Neutrophil (primary cell): ENCODE data around the gene CKLF.

Experiments
- H3K27ac ChIP-seq: fragments of 200-600 bp; sonication (generic); 2 replicates; pipeline ENCODE4 v1.5.1; 2016; ENCODE audit warnings: mild to moderate bottlenecking, moderate library complexity
- H3K27me3 ChIP-seq: fragments of 200-600 bp; sonication (generic); 2 replicates; pipeline ENCODE4 v1.6.0; 2016; ENCODE audit warnings: mild to moderate bottlenecking
- H3K36me3 ChIP-seq: fragments of 200-600 bp; sonication (generic); 2 replicates; pipeline ENCODE4 v1.5.1; 2017
- H3K4me1 ChIP-seq, 2 experiments: fragments of 200-600 bp in 1 of 2; sonication (generic) in 1 of 2; 1 replicate in 1 of 2; 2 replicates in 1 of 2; pipeline versions ENCODE4 v1.5.1 to v1.6.1; 2013 to 2016; ENCODE audit warnings: low read depth in 1 of 2, low read length in 1 of 2, mild to moderate bottlenecking in 1 of 2, moderate library complexity in 1 of 2; ENCODE audit not compliant: control insufficient read depth in 1 of 2, insufficient read depth in 1 of 2
- H3K4me3 ChIP-seq, 2 experiments: fragments of 200-600 bp in 1 of 2; sonication (generic) in 1 of 2; 1 replicate in 1 of 2; 2 replicates in 1 of 2; pipeline ENCODE4 v1.5.1; 2013 to 2016; ENCODE audit warnings: low read depth in 1 of 2, low read length in 1 of 2, mild to moderate bottlenecking in 1 of 2, moderate library complexity in 1 of 2
- H3K9me3 ChIP-seq: fragments of 200-600 bp; sonication (generic); 2 replicates; pipeline ENCODE4 v1.5.1; 2016
- TF ChIP-seq, protein P1 (sequence below): fragments of 200-600 bp; sonication (generic); IDR thresholded peaks from 2 replicates; pipeline ENCODE4 v1.5.1; 2016; ENCODE audit warnings: antibody characterized with exemption

Gene CKLF

DNA sequence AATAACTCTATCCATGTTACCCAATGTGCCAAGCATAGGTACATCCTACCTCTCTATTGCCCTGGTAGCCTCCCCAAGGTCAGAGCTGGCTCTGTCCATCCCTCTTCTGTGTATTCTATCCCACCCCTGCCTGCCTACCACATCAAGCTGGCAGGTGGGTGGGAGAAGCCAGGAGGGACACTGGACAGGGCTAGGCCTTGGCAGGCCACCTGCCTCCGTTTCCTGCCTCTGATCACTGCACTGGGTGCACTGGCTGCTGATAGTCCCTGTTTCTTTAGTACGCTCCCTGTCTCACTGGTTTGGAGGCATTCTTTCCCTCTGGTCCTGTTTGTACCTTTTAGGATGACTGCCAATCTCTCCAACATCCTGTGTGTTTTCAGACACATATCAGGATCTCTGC is 15.1 kb upstream of the CKLF start:
- Histone ChIP-seq H3K27ac (peak overlapping the region; percentile 27), H3K4me1 (peaks cover 17 to 20% of the 10 kb centered on the region in 2 experiments), H3K27me3 (no peaks in the 10 kb centered on the region), H3K9me3 (no peaks in the 10 kb centered on the region), H3K36me3 (peaks cover 7% of the 10 kb centered on the region), H3K4me3 (no peak overlapping the region)
- TF ChIP-seq, protein P1, sequence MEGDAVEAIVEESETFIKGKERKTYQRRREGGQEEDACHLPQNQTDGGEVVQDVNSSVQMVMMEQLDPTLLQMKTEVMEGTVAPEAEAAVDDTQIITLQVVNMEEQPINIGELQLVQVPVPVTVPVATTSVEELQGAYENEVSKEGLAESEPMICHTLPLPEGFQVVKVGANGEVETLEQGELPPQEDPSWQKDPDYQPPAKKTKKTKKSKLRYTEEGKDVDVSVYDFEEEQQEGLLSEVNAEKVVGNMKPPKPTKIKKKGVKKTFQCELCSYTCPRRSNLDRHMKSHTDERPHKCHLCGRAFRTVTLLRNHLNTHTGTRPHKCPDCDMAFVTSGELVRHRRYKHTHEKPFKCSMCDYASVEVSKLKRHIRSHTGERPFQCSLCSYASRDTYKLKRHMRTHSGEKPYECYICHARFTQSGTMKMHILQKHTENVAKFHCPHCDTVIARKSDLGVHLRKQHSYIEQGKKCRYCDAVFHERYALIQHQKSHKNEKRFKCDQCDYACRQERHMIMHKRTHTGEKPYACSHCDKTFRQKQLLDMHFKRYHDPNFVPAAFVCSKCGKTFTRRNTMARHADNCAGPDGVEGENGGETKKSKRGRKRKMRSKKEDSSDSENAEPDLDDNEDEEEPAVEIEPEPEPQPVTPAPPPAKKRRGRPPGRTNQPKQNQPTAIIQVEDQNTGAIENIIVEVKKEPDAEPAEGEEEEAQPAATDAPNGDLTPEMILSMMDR = no peak

DNA sequence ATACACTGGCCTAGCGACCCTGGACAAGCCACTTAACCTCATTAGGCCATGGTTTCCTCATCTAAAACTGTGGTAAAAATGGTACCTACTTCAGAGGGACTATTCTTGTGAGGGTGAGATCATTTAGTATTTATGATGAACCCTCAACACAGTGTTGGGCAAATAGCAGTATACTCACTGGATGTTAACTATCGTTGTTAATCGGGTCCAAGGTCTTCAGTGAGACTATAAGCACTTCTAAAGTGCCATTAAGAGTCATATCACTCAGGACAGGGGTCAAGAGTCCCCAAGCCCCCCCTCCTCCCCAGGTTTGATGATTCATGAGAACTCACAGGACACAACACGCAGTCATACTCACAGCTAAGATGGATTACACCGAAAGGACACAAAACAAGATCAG is 13.5 kb upstream of the CKLF start:
- no peaks in the 10 kb centered on the region for H3K27me3 ChIP-seq
- no peaks in the 10 kb centered on the region for H3K9me3 ChIP-seq
- TF ChIP-seq, protein P1 = no peak
- peaks cover 7% of the 10 kb centered on the region for H3K36me3 ChIP-seq
- peak overlapping the region; percentile 74 for H3K27ac ChIP-seq
- peaks cover 23 to 28% of the 10 kb centered on the region in 2 experiments for H3K4me1 ChIP-seq
- no peak overlapping the region for H3K4me3 ChIP-seq

DNA sequence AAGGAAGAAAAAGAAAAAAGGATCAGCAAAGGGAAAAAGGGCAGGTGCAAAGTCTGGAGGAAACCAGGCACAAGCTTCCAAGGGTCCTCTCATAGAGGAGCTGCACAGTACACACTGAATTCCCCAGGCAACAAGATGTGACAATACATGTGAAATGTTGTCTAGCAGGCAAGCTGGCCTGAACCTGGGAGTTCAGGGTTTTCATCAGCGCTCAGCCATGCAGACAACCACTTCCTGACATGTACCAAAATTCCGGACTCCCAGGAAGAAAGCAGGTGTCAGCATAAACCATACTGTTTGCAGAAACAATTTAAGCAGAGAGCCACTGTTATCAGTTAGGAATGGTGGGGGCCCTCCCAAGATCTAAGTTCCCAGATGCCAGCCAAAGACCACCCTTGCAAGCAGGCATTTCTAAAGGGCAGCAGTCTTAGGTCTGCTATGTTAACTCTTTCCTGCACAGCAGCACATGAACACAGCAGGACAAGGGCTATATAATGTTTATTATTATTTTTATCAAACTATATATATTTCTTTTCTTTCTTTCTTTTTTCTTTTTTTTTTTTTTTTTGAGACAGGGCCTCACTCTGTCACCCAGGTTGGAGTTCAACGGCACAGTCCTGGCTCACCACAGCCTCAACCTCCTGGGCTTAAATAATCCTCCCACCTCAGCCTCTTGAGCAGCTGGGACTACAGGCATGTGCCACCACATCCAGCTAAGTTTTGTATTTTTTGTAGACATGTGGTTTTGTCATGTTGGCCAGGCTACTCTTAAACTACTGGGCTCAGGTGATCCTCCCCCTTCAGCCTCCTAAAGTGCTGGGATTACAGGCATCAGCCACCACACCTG is 12.5 kb upstream of the CKLF start:
- no peak overlapping the region for H3K4me3 ChIP-seq
- peak overlapping the region; percentile 74 for H3K27ac ChIP-seq
- TF ChIP-seq, protein P1 = no peak
- H3K9me3 ChIP-seq = no peaks in the 10 kb centered on the region
- no peaks in the 10 kb centered on the region for H3K27me3 ChIP-seq
- H3K4me1 ChIP-seq = peaks cover 31 to 37% of the 10 kb centered on the region in 2 experiments
- peaks cover 7% of the 10 kb centered on the region for H3K36me3 ChIP-seq

DNA sequence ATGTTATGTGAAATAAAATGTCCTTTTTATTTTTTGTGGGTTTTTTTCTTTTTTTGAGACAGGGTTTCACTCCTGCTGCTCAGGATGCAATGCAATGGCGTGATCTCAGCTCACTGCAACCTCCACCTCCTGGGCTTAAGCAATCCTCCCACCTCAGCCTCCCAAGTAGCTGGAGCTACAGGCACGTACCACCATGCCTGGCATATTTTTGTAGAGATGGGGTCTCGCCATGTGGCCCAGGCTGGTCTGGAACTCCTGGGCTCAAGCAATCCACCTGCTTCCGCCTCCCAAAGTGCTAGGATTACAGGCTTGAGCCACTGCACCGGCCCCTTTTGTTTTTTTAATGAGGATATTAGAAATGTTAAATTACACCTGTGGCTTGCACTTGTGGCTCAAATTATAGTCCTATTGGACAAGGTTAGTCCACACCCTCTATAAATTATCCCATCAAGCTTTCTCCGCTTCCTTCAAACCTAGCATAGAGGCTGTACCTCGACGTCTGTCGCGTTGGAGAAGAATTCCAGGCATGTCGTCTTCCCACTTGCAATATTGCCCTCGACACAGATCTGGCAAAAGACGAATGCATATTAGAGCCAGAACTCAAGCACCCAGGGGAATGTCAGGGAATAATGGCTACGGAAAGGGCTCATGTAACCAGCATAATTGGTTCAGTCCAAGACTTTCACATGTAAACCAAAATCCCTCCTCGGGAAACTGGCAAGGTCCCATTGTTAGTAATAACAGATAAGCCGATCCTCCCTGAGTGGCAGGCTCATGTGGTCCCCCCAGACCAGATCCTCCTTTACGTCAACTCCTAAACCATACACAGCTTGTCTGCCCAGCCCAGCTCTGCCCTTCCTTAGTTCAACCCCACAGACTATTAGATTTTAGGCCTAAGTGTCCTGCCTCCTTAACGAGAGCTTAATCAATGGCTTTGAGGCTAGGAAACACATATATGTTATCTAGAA is 10.7 kb upstream of the CKLF start:
- Histone ChIP-seq H3K9me3 (no peaks in the 10 kb centered on the region), H3K27ac (no peak overlapping the region)

DNA sequence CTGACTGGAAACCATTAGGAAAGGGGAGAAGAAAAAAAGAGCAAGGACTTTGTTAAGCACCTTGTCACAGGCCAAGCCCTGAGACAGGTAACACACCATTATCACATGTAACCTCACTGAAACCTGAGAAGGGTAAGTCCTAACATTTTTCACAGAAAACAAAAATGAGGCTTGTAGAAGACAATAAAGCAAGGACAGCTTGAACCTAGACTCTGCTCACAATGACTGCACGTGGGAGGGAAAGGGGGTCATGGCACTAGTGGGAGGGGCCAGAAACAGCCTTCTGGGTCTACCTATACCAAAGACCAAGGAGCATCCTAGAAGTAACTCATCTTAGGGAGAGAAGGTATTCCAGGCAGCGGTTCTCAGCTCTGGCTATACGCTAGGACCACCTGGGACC is 10.0 kb upstream of the CKLF start:
- Histone ChIP-seq H3K27me3 (no peaks in the 10 kb centered on the region), H3K36me3 (peaks cover 2% of the 10 kb centered on the region), H3K9me3 (no peaks in the 10 kb centered on the region), H3K27ac (no peak overlapping the region), H3K4me3 (no peak overlapping the region), H3K4me1 (peaks cover 32 to 44% of the 10 kb centered on the region in 2 experiments)
- TF ChIP-seq, protein P1 = no peak

More for the DNA sequence above, 10.7 kb upstream of the CKLF start:
- H3K36me3 ChIP-seq = peaks cover 7% of the 10 kb centered on the region
- TF ChIP-seq, protein P1 = no peak
- no peak overlapping the region for H3K4me3 ChIP-seq
- H3K4me1 ChIP-seq = peaks cover 31 to 37% of the 10 kb centered on the region in 2 experiments
- H3K27me3 ChIP-seq = no peaks in the 10 kb centered on the region
